H1 (cell line): ENCODE results near the gene FGF21. TPM values are rescaled to one million over a fixed set of nuclear protein-coding genes. Genes with fewer than 3 reads are reported as not detected.

ENCODE experiments used
- CTCF ChIA-PET: fragments of 300-600 bp; sonication (Branson Sonifier 250); formaldehyde crosslinking; loops from one replicate; lab custom pipeline; 2021; ENCODE audit not compliant: partially characterized antibody; lab: Charles Lee
- POLR2A ChIA-PET: fragments of 300-600 bp; sonication (Branson Sonifier 250); formaldehyde crosslinking; loops from one replicate; lab custom pipeline; 2021; ENCODE audit warnings: inconsistent platforms; ENCODE audit not compliant: partially characterized antibody; lab: Charles Lee
- DNase-seq, 2 experiments: peaks; one replicate each; pipeline versions ENCODE4 v3.0.0 to v3.0.0-alpha.2; 2010 to 2022; ENCODE audit warnings: low spot score in 2 of 2, low read depth in 1 of 2, mixed read lengths in 1 of 2
- FAIRE-seq: peaks from 2 replicates; lab custom pipeline; 2011; peaks lifted over from hg19 to GRCh38; lab: Jason Lieb, UNC
- H2AFZ ChIP-seq: 2 replicates; pipeline ENCODE4 v1.8.1; 2012; ENCODE audit warnings: low read length, inconsistent platforms
- H2AK5ac ChIP-seq: 2 replicates; pipeline ENCODE4 v1.6.1; 2013; ENCODE audit warnings: low read depth, low read length
- H2BK120ac ChIP-seq: replicated peaks from 2 replicates; pipeline ENCODE3; 2013; ENCODE audit warnings: low read depth, low read length, inconsistent platforms
- H2BK12ac ChIP-seq: 2 replicates; pipeline ENCODE4 v1.6.1; 2013; ENCODE audit warnings: low read depth, low read length
- H2BK15ac ChIP-seq: 2 replicates; pipeline ENCODE4 v1.6.1; 2013; ENCODE audit warnings: low read length
- H2BK20ac ChIP-seq: 2 replicates; pipeline ENCODE4 v1.6.1; 2013; ENCODE audit warnings: low read length
- H2BK5ac ChIP-seq: 2 replicates; pipeline ENCODE4 v1.6.1; 2013; ENCODE audit warnings: low read depth, low read length
- H3K14ac ChIP-seq: 2 replicates; pipeline ENCODE4 v1.6.1; 2013; ENCODE audit warnings: inconsistent platforms; ENCODE audit not compliant: insufficient read length
- H3K18ac ChIP-seq: 2 replicates; pipeline ENCODE4 v1.6.1; 2013; ENCODE audit warnings: low read length; ENCODE audit errors: extremely low read depth
- H3K23ac ChIP-seq: 2 replicates; pipeline ENCODE4 v1.6.1; 2013; ENCODE audit warnings: inconsistent platforms; ENCODE audit not compliant: insufficient read length
- H3K23me2 ChIP-seq: 2 replicates; pipeline ENCODE4 v1.6.1; 2013; ENCODE audit warnings: low read depth, low read length
- H3K27ac ChIP-seq: 2 replicates; pipeline ENCODE4 v1.6.1; 2011; ENCODE audit warnings: low read depth, low read length, inconsistent platforms
- H3K27me3 ChIP-seq, 4 experiments: replicated peaks in 1 of 4; 1 replicate in 1 of 4; 2 replicates in 3 of 4; pipeline versions ENCODE4 v1.6.1 to v1.8.1; 2011 to 2013; ENCODE audit warnings: low read length in 3 of 4, mild to moderate bottlenecking in 3 of 4, inconsistent platforms in 2 of 4, mixed read lengths in 2 of 4, moderate library complexity in 1 of 4; ENCODE audit not compliant: control insufficient read depth in 3 of 4, insufficient read depth in 3 of 4; ENCODE audit errors: extremely low read depth in 1 of 4
- H3K36me3 ChIP-seq, 4 experiments: 2 replicates each; pipeline versions ENCODE4 v1.6.1 to v1.8.1; 2011 to 2013; ENCODE audit warnings: mild to moderate bottlenecking in 4 of 4, low read length in 3 of 4, moderate library complexity in 2 of 4, control low read depth in 1 of 4, inconsistent platforms in 1 of 4; ENCODE audit not compliant: insufficient read depth in 4 of 4, control insufficient read depth in 2 of 4
- H3K4ac ChIP-seq: replicated peaks from 2 replicates; pipeline ENCODE3; 2013; ENCODE audit warnings: low read length, low read depth, mixed read lengths, inconsistent platforms; ENCODE audit not compliant: insufficient read length
- H3K4me1 ChIP-seq, 4 experiments: replicated peaks in 1 of 4; 1 replicate in 1 of 4; 2 replicates in 3 of 4; pipeline versions ENCODE4 v1.6.1 to v1.8.1; 2011 to 2013; ENCODE audit warnings: low read length in 3 of 4, inconsistent platforms in 2 of 4, mixed read lengths in 1 of 4; ENCODE audit not compliant: insufficient read depth in 4 of 4, control insufficient read depth in 3 of 4
- H3K4me2 ChIP-seq, 2 experiments: 2 replicates each; pipeline versions ENCODE4 v1.6.1 to v1.8.1; 2011 to 2013; ENCODE audit warnings: low read depth in 2 of 2, low read length in 2 of 2, control low read depth in 1 of 2, inconsistent platforms in 1 of 2, mild to moderate bottlenecking in 1 of 2; ENCODE audit not compliant: insufficient read depth in 1 of 2
- H3K4me3 ChIP-seq, 4 experiments: fragments of 200-600, 300-600 bp in 1 of 4; sonication (generic), shearing (Covaris generic), sonication (Bioruptor Twin) in 1 of 4; 2 replicates each; pipeline versions ENCODE4 v1.5.1 to v1.8.1; 2011 to 2016; ENCODE audit warnings: low read length in 4 of 4, low read depth in 3 of 4, control low read depth in 2 of 4, inconsistent platforms in 2 of 4, mild to moderate bottlenecking in 2 of 4, mixed read lengths in 1 of 4, moderate library complexity in 1 of 4; ENCODE audit not compliant: insufficient read depth in 2 of 4; ENCODE audit errors: extremely low read depth in 1 of 4
- H3K56ac ChIP-seq: replicated peaks from 2 replicates; pipeline ENCODE3; 2013; ENCODE audit warnings: low read depth, mild to moderate bottlenecking, mixed read lengths, low read length, inconsistent platforms; ENCODE audit not compliant: insufficient read length
- H3K79me1 ChIP-seq: 2 replicates; pipeline ENCODE4 v1.6.1; 2013; ENCODE audit warnings: low read depth, low read length, control low read depth
- H3K79me2 ChIP-seq, 2 experiments: 2 replicates each; pipeline versions ENCODE4 v1.6.1 to v1.8.1; 2012 to 2013; ENCODE audit warnings: low read length in 2 of 2, mild to moderate bottlenecking in 2 of 2, inconsistent platforms in 1 of 2; ENCODE audit not compliant: insufficient read depth in 2 of 2, control insufficient read depth in 1 of 2
- H3K9ac ChIP-seq, 4 experiments: replicated peaks in 1 of 4; 1 replicate in 1 of 4; 2 replicates in 3 of 4; pipeline versions ENCODE4 v1.6.1 to v1.8.1; 2011 to 2013; ENCODE audit warnings: low read depth in 3 of 4, low read length in 3 of 4, control low read depth in 2 of 4, mild to moderate bottlenecking in 2 of 4, moderate library complexity in 2 of 4, inconsistent platforms in 1 of 4; ENCODE audit errors: extremely low read depth in 1 of 4
- H3K9me3 ChIP-seq, 2 experiments: 2 replicates each; pipeline versions ENCODE4 v1.6.1 to v1.8.1; 2012 to 2013; ENCODE audit warnings: mild to moderate bottlenecking in 2 of 2, moderate library complexity in 2 of 2, control low read depth in 1 of 2, inconsistent platforms in 1 of 2, low read depth in 1 of 2, low read length in 1 of 2, mixed read lengths in 1 of 2; ENCODE audit not compliant: insufficient read depth in 2 of 2
- H4K20me1 ChIP-seq, 2 experiments: replicated peaks in 1 of 2; 2 replicates each; pipeline versions ENCODE3 to v1.8.1; 2011 to 2013; ENCODE audit warnings: inconsistent platforms in 2 of 2, low read length in 2 of 2, mild to moderate bottlenecking in 1 of 2; ENCODE audit not compliant: insufficient read depth in 2 of 2, control insufficient read depth in 1 of 2
- H4K5ac ChIP-seq: 2 replicates; pipeline ENCODE4 v1.6.1; 2013; ENCODE audit warnings: low read length, low read depth, mixed read lengths, inconsistent platforms; ENCODE audit not compliant: insufficient read length
- H4K8ac ChIP-seq: 2 replicates; pipeline ENCODE4 v1.8.0; 2013; ENCODE audit warnings: mild to moderate bottlenecking, moderate library complexity, low read length, inconsistent platforms; ENCODE audit not compliant: insufficient read depth; ENCODE audit errors: extremely low read depth
- H4K91ac ChIP-seq: replicated peaks from 2 replicates; pipeline ENCODE3; 2013; ENCODE audit warnings: low read length, mixed read lengths, inconsistent platforms; ENCODE audit not compliant: insufficient read length
- CBX8 ChIP-seq: fragments of 300-800, 300-1000 bp; sonication (generic); IDR thresholded peaks from 2 replicates; pipeline ENCODE4 v1.7.1; 2016; ENCODE audit warnings: low read depth, low read length, borderline replicate concordance
- KDM4A ChIP-seq: IDR thresholded peaks from one replicate; pipeline ENCODE4 v1.7.1; 2012; ENCODE audit warnings: low read depth, mild to moderate bottlenecking, moderate library complexity, low read length, inconsistent platforms; ENCODE audit not compliant: severe bottlenecking
- TEAD4 ChIP-seq: IDR thresholded peaks from 2 replicates; pipeline ENCODE4 v1.6.1; 2012; ENCODE audit warnings: low read depth, low read length, inconsistent platforms, mixed read lengths
- whole genome bisulfite sequencing, 2 experiments: shearing (Covaris generic) in 1 of 2; methylation state at CpG; one replicate each; pipeline versions ENCODE4 v1.1.6 to v1.1.7; 2013 to 2015; ENCODE audit warnings: low lambda C conversion rate in 2 of 2, mixed read lengths in 2 of 2, inconsistent platforms in 1 of 2, low coverage in 1 of 2, missing lambda C conversion rate in 1 of 2; ENCODE audit not compliant: insufficient replicate concordance in 2 of 2, insufficient coverage in 1 of 2, insufficient read length in 1 of 2; ENCODE audit errors: extremely low coverage in 1 of 2, missing lambda C conversion rate in 1 of 2; 5-methylcytosine and 5-hydroxymethylcytosine counted together
- polyA plus RNA-seq, 7 experiments: library from polyadenylated mRNA; depleted of rRNA in 3 of 7; stranded (reverse) in 5 of 7; unstranded in 2 of 7; fragments of >200 nt in 5 of 7; fragments of 200-250 nt in 2 of 7; gene quantifications; 1 replicate in 5 of 7; 2 replicates in 1 of 7; 4 replicates in 1 of 7; pipeline versions ENCODE4 v1.2.1 to v1.2.3, GENCODE V29; 2011 to 2013; ENCODE audit warnings: missing spikeins in 2 of 7, mixed read lengths in 2 of 7
- total RNA-seq: library from RNA; stranded (reverse); fragmentation: NEBNext Ultra II Directional; extraction: Animal tissue kit (Norgen Biotek cat#: 25700); gene quantifications from 2 replicates; pipeline ENCODE4 v1.2.1, GENCODE V29; 2021
- TF ChIP-seq, protein P1 (sequence below): IDR thresholded peaks from 2 replicates; pipeline ENCODE4 v1.6.1; 2012; ENCODE audit warnings: low read length, inconsistent platforms

The FGF21 gene
- total and polyA plus RNA-seq, 2 of the 8 experiments (the other 6 are each of a cell fraction or from before 2014, with no cell fraction given): 0.48 to 0.80 TPM

- Histone ChIP-seq H2AK5ac (no peak overlapping the region), H4K8ac (no peak overlapping the region), H3K18ac (no peak overlapping the region), H3K4ac (no peak overlapping the region), H3K23me2 (peaks cover 15% of the 10 kb centered on the region), H3K14ac (no peak overlapping the region), H3K9me3 (no peaks in the 10 kb centered on the region), H2BK12ac (no peak overlapping the region), H3K4me2 (no peak overlapping the region; a peak in 1 of 4 replicates), H3K9ac (no peak overlapping the region), H3K27ac (no peak overlapping the region), H3K4me1 (peaks cover 8 to 11% (median 10%) of the 10 kb centered on the region in 4 experiments), H2BK120ac (no peak overlapping the region), H2AFZ (no peak overlapping the region), H3K79me2 (peaks cover 3 to 27% of the 10 kb centered on the region in 2 experiments; a peak in 3 of 4 replicates), H4K20me1 (peaks cover 3 to 7% of the 10 kb centered on the region in 2 experiments), H2BK5ac (no peak overlapping the region), H3K56ac (no peak overlapping the region), H3K27me3 (no peaks in the 10 kb centered on the region), H4K91ac (no peak overlapping the region), H3K4me3 (no peak overlapping the region), H3K23ac (no peak overlapping the region), H2BK20ac (no peak overlapping the region), H2BK15ac (no peak overlapping the region), H3K36me3 (peaks cover 11 to 30% (median 15%) of the 10 kb centered on the region in 4 experiments), H3K79me1 (peaks cover 14% of the 10 kb centered on the region), H4K5ac (no peak overlapping the region)
- WGBS, 2 experiments: 87% methylated on average over 4 of the region's 4 CpGs; no CpG with 5 or more reads in 1 of the 2 experiments
- DNase-seq (no peak), FAIRE-seq (no peak)
- ChIA-PET POLR2A (interaction anchor here (1.5 to 5.6 kb wide), 4 partner anchors 9 to 53 kb away, joined by 9 to 30 read pairs (median 10); partner anchors contain the start of gene FUT2), CTCF (no interaction called here)
- TF ChIP-seq CBX8 (no peak), KDM4A (no peak), TEAD4 (no peak)
- TF ChIP-seq, protein P1, sequence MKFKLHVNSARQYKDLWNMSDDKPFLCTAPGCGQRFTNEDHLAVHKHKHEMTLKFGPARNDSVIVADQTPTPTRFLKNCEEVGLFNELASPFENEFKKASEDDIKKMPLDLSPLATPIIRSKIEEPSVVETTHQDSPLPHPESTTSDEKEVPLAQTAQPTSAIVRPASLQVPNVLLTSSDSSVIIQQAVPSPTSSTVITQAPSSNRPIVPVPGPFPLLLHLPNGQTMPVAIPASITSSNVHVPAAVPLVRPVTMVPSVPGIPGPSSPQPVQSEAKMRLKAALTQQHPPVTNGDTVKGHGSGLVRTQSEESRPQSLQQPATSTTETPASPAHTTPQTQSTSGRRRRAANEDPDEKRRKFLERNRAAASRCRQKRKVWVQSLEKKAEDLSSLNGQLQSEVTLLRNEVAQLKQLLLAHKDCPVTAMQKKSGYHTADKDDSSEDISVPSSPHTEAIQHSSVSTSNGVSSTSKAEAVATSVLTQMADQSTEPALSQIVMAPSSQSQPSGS: no peak
These were observed 5.6 kb upstream of the FGF21 start for GRCh38 chr19:48749571-48750198.
